CD4-positive, CD25-positive, alpha-beta regulatory T cell (primary cell): ENCODE results near the gene ARMS2. TPM values are rescaled to one million over a fixed set of nuclear protein-coding genes. Genes with fewer than 3 reads are reported as not detected.

Experiments
- ATAC-seq, 2 donors: fragments of 150-1000 bp; cut with Tn5 transposase; one replicate each; pipeline ENCODE4 v1.10.0; 2021; ENCODE audit warnings: low read depth in 2 of 2, moderate number of reproducible peaks in 2 of 2, moderate library complexity in 1 of 2
- DNase-seq, 3 donors: peaks; one replicate each; pipeline versions ENCODE4 v3.0.0 to v3.0.0-alpha.2; 2012 to 2022; ENCODE audit warnings: mixed read lengths in 1 of 3
- H3K27ac ChIP-seq: one replicate; pipeline ENCODE4 v1.7.0; 2013; ENCODE audit warnings: mild to moderate bottlenecking, low read length; ENCODE audit not compliant: insufficient read depth, poor library complexity, severe bottlenecking
- H3K27me3 ChIP-seq: one replicate; pipeline ENCODE4 v1.7.0; 2013; ENCODE audit warnings: low read length; ENCODE audit not compliant: control insufficient read depth, insufficient read depth
- H3K36me3 ChIP-seq: one replicate; pipeline ENCODE4 v1.7.0; 2013; ENCODE audit warnings: mild to moderate bottlenecking, low read length, moderate library complexity; ENCODE audit not compliant: control insufficient read depth, insufficient read depth
- H3K4me1 ChIP-seq: 2 replicates; pipeline ENCODE4 v1.7.0; 2013; ENCODE audit warnings: mild to moderate bottlenecking, low read length; ENCODE audit not compliant: insufficient read depth, control insufficient read depth, poor library complexity, severe bottlenecking
- H3K4me3 ChIP-seq: one replicate; pipeline ENCODE4 v1.7.0; 2013; ENCODE audit warnings: low read depth, mild to moderate bottlenecking, low read length, moderate library complexity
- H3K9me3 ChIP-seq, 2 experiments: 1 replicate in 1 of 2; 2 replicates in 1 of 2; pipeline ENCODE4 v1.7.0; 2013; ENCODE audit warnings: low read length in 2 of 2, mild to moderate bottlenecking in 1 of 2, moderate library complexity in 1 of 2; ENCODE audit not compliant: control insufficient read depth in 2 of 2
- H3K27ac Mint-ChIP-seq, 3 donors: one replicate each; pipeline ENCODE4 v1.8.0; 2020 to 2022; ENCODE audit warnings: mild to moderate bottlenecking in 3 of 3, mixed read lengths in 3 of 3, moderate library complexity in 2 of 3
- H3K27me3 Mint-ChIP-seq: one replicate; pipeline ENCODE4 v1.8.0; 2022; ENCODE audit warnings: mild to moderate bottlenecking, mixed read lengths
- H3K36me3 Mint-ChIP-seq: one replicate; pipeline ENCODE4 v1.8.0; 2020; ENCODE audit warnings: mixed read lengths
- H3K4me1 Mint-ChIP-seq, 4 donors: one replicate each; pipeline ENCODE4 v1.8.0; 2020 to 2022; ENCODE audit warnings: mixed read lengths in 4 of 4, mild to moderate bottlenecking in 1 of 4
- H3K4me3 Mint-ChIP-seq, 4 donors: one replicate each; pipeline ENCODE4 v1.8.0; 2020 to 2022; ENCODE audit warnings: mild to moderate bottlenecking in 4 of 4, mixed read lengths in 4 of 4, moderate library complexity in 3 of 4
- H3K9me3 Mint-ChIP-seq, 7 donors: one replicate each; pipeline ENCODE4 v1.8.0; 2020 to 2022; ENCODE audit warnings: mixed read lengths in 7 of 7, mild to moderate bottlenecking in 3 of 7, moderate library complexity in 2 of 7
- polyA plus RNA-seq, 4 donors: library from polyadenylated mRNA; unstranded; fragments of 300-500 nt; fragmentation: Illumina TruSeq; gene quantifications; one replicate each; pipeline ENCODE4 v1.2.3, GENCODE V29; 2021
- total RNA-seq: library from RNA; stranded (reverse); gene quantifications from one replicate; pipeline ENCODE4 v1.2.3, GENCODE V29; 2022

ARMS2 gene
- total and polyA plus RNA-seq, 5 donors from 2014 or later: not detected

DNA sequence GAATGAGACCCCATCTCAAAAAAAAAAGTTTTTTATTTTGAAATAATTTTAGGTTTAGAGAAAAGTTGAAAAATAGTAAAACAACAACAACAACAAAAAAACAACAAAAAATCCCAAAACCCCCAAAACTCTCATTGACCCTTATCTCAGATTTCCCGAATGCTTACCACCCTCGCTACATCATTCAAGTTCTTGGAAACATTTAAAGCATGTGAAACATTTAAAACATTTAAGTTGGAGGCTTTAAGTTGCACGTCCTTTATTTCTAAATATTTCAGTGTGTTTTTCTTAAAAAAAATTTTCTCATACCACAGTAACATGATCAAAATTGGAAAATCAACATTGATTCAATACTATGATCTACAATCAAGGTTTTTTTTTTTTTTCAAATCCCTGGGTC is 382 bp upstream of the ARMS2 start:
- H3K27ac Mint-ChIP-seq: no peak overlapping the region
- Histone ChIP-seq H3K27me3 (peaks cover 11% of the 10 kb centered on the region), H3K9me3 (peaks cover 0 to 4% of the 10 kb centered on the region in 2 experiments), H3K4me3 (no peak overlapping the region), H3K4me1 (no peaks in the 10 kb centered on the region), H3K36me3 (no peaks in the 10 kb centered on the region), H3K27ac (no peak overlapping the region)
- no peak for ATAC-seq
- H3K36me3 Mint-ChIP-seq: no peaks in the 10 kb centered on the region
- H3K27me3 Mint-ChIP-seq: peaks cover 54% of the 10 kb centered on the region
- no peak for DNase-seq
- H3K4me3 Mint-ChIP-seq: no peak overlapping the region
- H3K4me1 Mint-ChIP-seq: no peaks in the 10 kb centered on the region
- H3K9me3 Mint-ChIP-seq: peaks cover 0 to 7% (median 0%) of the 10 kb centered on the region in 7 donors

DNA sequence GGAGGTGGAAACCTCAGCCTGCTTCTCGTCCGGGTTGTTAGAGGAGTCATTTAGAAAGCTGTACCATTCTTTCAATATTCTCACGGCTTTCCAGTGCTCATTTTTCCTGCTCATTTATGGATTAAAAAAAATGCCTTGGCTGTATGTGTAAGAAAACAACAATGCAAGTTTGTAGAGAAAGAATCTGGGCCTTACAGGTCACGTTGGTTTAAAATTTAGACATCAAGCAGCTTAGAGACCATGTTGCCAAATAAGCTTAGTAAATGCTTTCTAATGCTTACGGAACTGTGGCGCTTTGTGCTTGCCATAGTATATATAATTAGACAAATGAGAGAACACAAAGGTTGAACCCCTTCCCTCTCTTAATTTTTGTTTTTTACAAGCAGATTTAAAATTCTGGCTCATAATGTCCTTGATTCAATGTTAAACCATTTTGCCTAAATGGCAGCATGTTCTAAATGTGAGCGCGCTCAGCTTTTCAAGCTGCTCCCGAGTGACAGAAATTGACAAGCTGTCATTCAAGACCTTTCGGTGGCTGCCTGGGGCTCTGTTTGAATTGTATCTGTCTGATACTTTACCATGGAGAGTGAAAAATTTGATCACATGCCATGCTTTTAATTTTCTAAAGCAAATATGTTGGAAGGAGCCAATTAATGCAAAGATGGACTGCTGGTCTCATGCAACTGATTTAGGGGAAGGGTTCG is 1.1 kb downstream of the ARMS2 start:
- Histone ChIP-seq H3K27me3 (peaks cover 22% of the 10 kb centered on the region), H3K4me1 (peaks cover 4% of the 10 kb centered on the region), H3K36me3 (no peaks in the 10 kb centered on the region), H3K4me3 (no peak overlapping the region), H3K9me3 (peaks cover 0 to 4% of the 10 kb centered on the region in 2 experiments), H3K27ac (no peak overlapping the region)
- no peak for ATAC-seq
- Mint-ChIP-seq H3K36me3 (no peaks in the 10 kb centered on the region), H3K4me3 (no peak overlapping the region), H3K27me3 (peaks cover 59% of the 10 kb centered on the region), H3K27ac (no peak overlapping the region), H3K9me3 (peaks cover 0 to 9% (median 0%) of the 10 kb centered on the region in 7 donors), H3K4me1 (peaks cover 0 to 7% (median 0%) of the 10 kb centered on the region in 4 donors)
- no peak for DNase-seq

DNA sequence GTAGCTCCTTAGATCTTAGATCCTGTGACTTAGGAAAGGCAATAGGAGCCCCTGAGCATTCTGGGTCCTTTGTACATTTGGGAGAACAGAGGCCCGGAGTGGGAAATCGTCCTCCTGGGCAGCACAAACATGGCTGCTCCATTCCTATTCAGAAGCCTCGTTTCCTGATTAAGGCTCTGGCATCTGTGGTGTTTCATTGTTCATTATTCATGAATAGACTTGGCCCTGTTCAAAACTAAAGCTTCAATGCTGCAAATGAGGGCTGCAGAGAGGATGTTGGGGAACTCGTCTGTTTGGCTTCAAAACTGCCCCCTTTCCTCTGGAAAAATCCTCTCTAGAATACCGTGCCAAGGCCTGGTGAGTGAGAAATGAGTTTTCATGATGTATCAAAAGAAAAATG is 3.5 kb downstream of the ARMS2 start:
- Histone ChIP-seq H3K27me3 (peaks cover 18% of the 10 kb centered on the region), H3K36me3 (no peaks in the 10 kb centered on the region), H3K9me3 (no peaks in the 10 kb centered on the region), H3K27ac (no peak overlapping the region), H3K4me1 (peaks cover 20% of the 10 kb centered on the region), H3K4me3 (no peak overlapping the region)
- Mint-ChIP-seq H3K9me3 (peaks cover 0 to 6% (median 0%) of the 10 kb centered on the region in 7 donors), H3K27ac (no peak overlapping the region), H3K4me3 (no peak overlapping the region), H3K27me3 (peaks cover 62% of the 10 kb centered on the region), H3K36me3 (no peaks in the 10 kb centered on the region), H3K4me1 (peaks cover 0 to 19% (median 6%) of the 10 kb centered on the region in 4 donors)
- DNase-seq (no peak), ATAC-seq (no peak)

- Mint-ChIP-seq H3K9me3 (peaks cover 0 to 6% (median 0%) of the 10 kb centered on the region in 7 donors), H3K27ac (no peak overlapping the region), H3K27me3 (peaks cover 70% of the 10 kb centered on the region), H3K4me1 (peaks cover 0 to 23% (median 8%) of the 10 kb centered on the region in 4 donors), H3K36me3 (no peaks in the 10 kb centered on the region), H3K4me3 (no peak overlapping the region)
- H3K9me3 ChIP-seq: no peaks in the 10 kb centered on the region
- no peak overlapping the region for H3K4me3 ChIP-seq
- no peaks in the 10 kb centered on the region for H3K36me3 ChIP-seq
- H3K27me3 ChIP-seq: peaks cover 21% of the 10 kb centered on the region
- DNase-seq (no peak), ATAC-seq (no peak)
- peaks cover 20% of the 10 kb centered on the region for H3K4me1 ChIP-seq
- no peak overlapping the region for H3K27ac ChIP-seq
Measured at GRCh38 chr10:122458693-122459092, 4.2 kb downstream of the ARMS2 start.

DNA sequence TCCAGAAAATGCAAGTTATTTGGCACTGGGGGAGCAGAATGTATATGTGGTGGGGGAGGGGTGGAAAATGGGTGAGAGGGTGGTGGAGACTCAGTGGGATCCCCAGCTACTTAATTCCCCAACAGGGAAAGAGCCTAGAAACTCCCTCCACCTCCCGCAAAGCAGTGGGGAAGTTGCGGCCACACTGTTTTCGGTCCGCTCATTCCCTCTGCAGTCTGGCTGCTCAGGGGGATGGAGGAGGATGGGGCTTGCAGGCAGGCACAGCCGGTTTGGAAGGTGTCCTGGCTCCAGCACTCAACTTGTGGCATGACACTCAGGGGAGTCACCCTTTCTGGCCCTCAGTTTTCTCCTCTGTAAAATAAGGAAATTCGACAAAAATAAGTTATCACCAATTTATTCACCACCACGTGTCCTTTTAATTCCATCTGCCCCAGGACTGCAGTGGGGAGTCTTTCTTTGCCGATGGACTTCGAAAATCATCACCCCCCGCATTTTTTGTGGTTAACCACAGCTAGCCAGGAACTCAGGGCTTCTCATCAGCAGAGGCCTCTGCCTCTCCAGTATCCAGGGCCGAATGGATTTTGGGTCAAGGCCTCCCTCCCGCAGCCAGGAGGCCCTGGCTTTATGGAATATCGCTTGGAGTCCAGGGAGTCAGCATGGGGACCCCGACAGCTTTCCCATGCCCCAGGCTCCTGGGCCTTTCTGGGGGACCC is 5.3 kb downstream of the ARMS2 start:
- Mint-ChIP-seq H3K27me3 (peaks cover 79% of the 10 kb centered on the region), H3K4me1 (peaks cover 0 to 23% (median 8%) of the 10 kb centered on the region in 4 donors), H3K27ac (no peak overlapping the region), H3K36me3 (no peaks in the 10 kb centered on the region), H3K4me3 (peak overlapping the region in 2 of 4 donors; percentile 8 to 58), H3K9me3 (peaks cover 0 to 6% (median 0%) of the 10 kb centered on the region in 7 donors)
- Histone ChIP-seq H3K36me3 (no peaks in the 10 kb centered on the region), H3K27me3 (peaks cover 19% of the 10 kb centered on the region), H3K27ac (no peak overlapping the region), H3K4me3 (no peak overlapping the region), H3K4me1 (peaks cover 20% of the 10 kb centered on the region), H3K9me3 (no peaks in the 10 kb centered on the region)
- no peak for ATAC-seq
- no peak for DNase-seq

- peaks cover 0 to 23% (median 8%) of the 10 kb centered on the region in 4 donors for H3K4me1 Mint-ChIP-seq
- H3K27me3 ChIP-seq: peaks cover 19% of the 10 kb centered on the region
- no peak overlapping the region for H3K27ac Mint-ChIP-seq
- peaks cover 20% of the 10 kb centered on the region for H3K4me1 ChIP-seq
- H3K27ac ChIP-seq: no peak overlapping the region
- H3K27me3 Mint-ChIP-seq: peaks cover 83% of the 10 kb centered on the region
- H3K9me3 Mint-ChIP-seq: peaks cover 0 to 6% (median 0%) of the 10 kb centered on the region in 7 donors
- ATAC-seq (no peak), DNase-seq (no peak)
- H3K36me3 Mint-ChIP-seq: no peaks in the 10 kb centered on the region
- no peaks in the 10 kb centered on the region for H3K36me3 ChIP-seq
- H3K4me3 Mint-ChIP-seq: peak overlapping the region in 2 of 4 donors; percentile 55 to 69
- no peak overlapping the region for H3K4me3 ChIP-seq
- no peaks in the 10 kb centered on the region for H3K9me3 ChIP-seq
Measured at GRCh38 chr10:122460891-122461293, 6.4 kb downstream of the ARMS2 start.

GRCh38 chr10:122461367-122461728 is 6.9 kb downstream of the ARMS2 start, which contains the start of gene HTRA1:
TSS of gene HTRA1 (plus strand) at chr10:122461553. CDS start at chr10:122461653, 100 bp downstream.
- Mint-ChIP-seq H3K4me3 (peak within 1 kb of the TSS; percentile 56 to 87 (median 77)), H3K27me3 (peaks cover 82% of the 10 kb centered on the region), H3K27ac (no peak within 1 kb of the TSS), H3K4me1 (peaks cover 0 to 23% (median 8%) of the 10 kb centered on the region in 4 donors), H3K9me3 (peaks cover 0 to 6% (median 0%) of the 10 kb centered on the region in 7 donors), H3K36me3 (no peaks in the 10 kb centered on the region)
- H3K9me3 ChIP-seq: no peaks in the 10 kb centered on the region
- no peak within 1 kb of the TSS for H3K27ac ChIP-seq
- peaks cover 19% of the 10 kb centered on the region for H3K27me3 ChIP-seq
- H3K36me3 ChIP-seq: no peaks in the 10 kb centered on the region
- H3K4me3 ChIP-seq: peak within 1 kb of the TSS; percentile 53
- H3K4me1 ChIP-seq: peaks cover 20% of the 10 kb centered on the region
- no peak for DNase-seq
- no peak for ATAC-seq
